ENCODE measurements around the gene ABCC8. TPM values are rescaled to one million over a fixed set of nuclear protein-coding genes. Genes with fewer than 3 reads are reported as not detected.

The ABCC8 gene
- total RNA-seq, 1 experiment from 2014 or later: not detected

DNA sequence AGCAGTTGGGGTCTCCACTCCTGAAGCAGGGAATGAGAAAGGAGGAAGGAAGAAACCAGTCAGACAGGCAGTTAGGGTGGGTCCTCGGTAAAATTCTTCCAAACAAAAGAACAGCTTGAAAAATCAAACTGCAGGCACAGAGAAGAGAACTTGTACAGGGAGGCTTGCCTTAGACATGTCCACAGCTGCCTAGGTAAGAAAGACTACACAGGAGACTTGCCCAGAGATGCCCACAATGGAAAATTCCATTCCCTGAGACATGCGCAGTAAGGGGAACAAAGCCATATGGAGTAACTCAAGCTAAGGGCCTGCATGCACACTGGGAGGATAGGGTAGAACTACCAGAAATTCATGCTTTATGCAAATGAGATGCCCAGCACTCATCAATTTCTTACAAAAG, 98.0 kb downstream of the ABCC8 start:
- Histone ChIP-seq H3K27ac (no peak overlapping the region), H3K27me3 (ENCODE audit: insufficient read depth, low read depth) (no peaks in the 10 kb centered on the region), H3K36me3 (ENCODE audit: low read depth) (no peaks in the 10 kb centered on the region), H3K9me2 (ENCODE audit: insufficient read depth) (no peaks in the 10 kb centered on the region), H3K9me3 (ENCODE audit: insufficient read depth, low read depth) (no peaks in the 10 kb centered on the region), H4K20me1 (ENCODE audit: insufficient read depth) (peaks cover 5% of the 10 kb centered on the region; the same call in 1 of the 2 replicates), H3K4me2 (no peak overlapping the region), H3K4me3 (no peak overlapping the region), H3F3A (ENCODE audit: insufficient read depth, low read depth) (no peaks in the 10 kb centered on the region), H3K4me1 (replicated peaks; ENCODE audit: insufficient read depth) (no peaks in the 10 kb centered on the region), H3K79me2 (ENCODE audit: low read depth) (no peaks in the 10 kb centered on the region), H2AFZ (no peak overlapping the region)
- peak in 1 of 2 experiments; percentile 24 for DNase-seq
- intact Hi-C loops (cut with micrococcal nuclease; ENCODE audit: unreplicated experiment): no loop called here
- ChIA-PET CTCF (no interaction called here), POLR2A (ENCODE audit: unreplicated experiment) (no interaction called here)
- TF ChIP-seq, protein P1, sequence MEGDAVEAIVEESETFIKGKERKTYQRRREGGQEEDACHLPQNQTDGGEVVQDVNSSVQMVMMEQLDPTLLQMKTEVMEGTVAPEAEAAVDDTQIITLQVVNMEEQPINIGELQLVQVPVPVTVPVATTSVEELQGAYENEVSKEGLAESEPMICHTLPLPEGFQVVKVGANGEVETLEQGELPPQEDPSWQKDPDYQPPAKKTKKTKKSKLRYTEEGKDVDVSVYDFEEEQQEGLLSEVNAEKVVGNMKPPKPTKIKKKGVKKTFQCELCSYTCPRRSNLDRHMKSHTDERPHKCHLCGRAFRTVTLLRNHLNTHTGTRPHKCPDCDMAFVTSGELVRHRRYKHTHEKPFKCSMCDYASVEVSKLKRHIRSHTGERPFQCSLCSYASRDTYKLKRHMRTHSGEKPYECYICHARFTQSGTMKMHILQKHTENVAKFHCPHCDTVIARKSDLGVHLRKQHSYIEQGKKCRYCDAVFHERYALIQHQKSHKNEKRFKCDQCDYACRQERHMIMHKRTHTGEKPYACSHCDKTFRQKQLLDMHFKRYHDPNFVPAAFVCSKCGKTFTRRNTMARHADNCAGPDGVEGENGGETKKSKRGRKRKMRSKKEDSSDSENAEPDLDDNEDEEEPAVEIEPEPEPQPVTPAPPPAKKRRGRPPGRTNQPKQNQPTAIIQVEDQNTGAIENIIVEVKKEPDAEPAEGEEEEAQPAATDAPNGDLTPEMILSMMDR (conservative IDR thresholded peaks at IDR 0.05): no peak
- TF ChIP-seq EZH2 (IDR thresholded peaks at IDR 0.05; ENCODE audit: low read depth): no peak
- no TSS peak for BruUV-seq (replicated peaks)

- intact Hi-C loops (cut with micrococcal nuclease; ENCODE audit: unreplicated experiment): no loop called here
- H3K4me2 ChIP-seq: no peak overlapping the region
- no peaks in the 10 kb centered on the region for H3F3A ChIP-seq (ENCODE audit: insufficient read depth, low read depth)
- H3K79me2 ChIP-seq (ENCODE audit: low read depth): no peaks in the 10 kb centered on the region
- H3K27me3 ChIP-seq (ENCODE audit: insufficient read depth, low read depth): no peaks in the 10 kb centered on the region
- H3K9me3 ChIP-seq (ENCODE audit: insufficient read depth, low read depth): peaks cover 14% of the 10 kb centered on the region
- TF ChIP-seq, protein P1 (conservative IDR thresholded peaks at IDR 0.05): no peak
- no peak for TF ChIP-seq EZH2 (IDR thresholded peaks at IDR 0.05; ENCODE audit: low read depth)
- H2AFZ ChIP-seq: no peak overlapping the region
- H3K9me2 ChIP-seq (ENCODE audit: insufficient read depth): no peaks in the 10 kb centered on the region
- DNase-seq: no peak
- CTCF ChIA-PET: no interaction called here
- H3K27ac ChIP-seq: no peak overlapping the region
- no peaks in the 10 kb centered on the region for H4K20me1 ChIP-seq (ENCODE audit: insufficient read depth)
- peaks cover 9% of the 10 kb centered on the region; the same call in 1 of the 2 replicates for H3K36me3 ChIP-seq (ENCODE audit: low read depth)
- no peak overlapping the region for H3K4me3 ChIP-seq
- BruUV-seq (replicated peaks): no TSS peak
- POLR2A ChIA-PET (ENCODE audit: unreplicated experiment): interaction anchor here (0.7 kb wide), 1 partner anchor 621 kb away, joined by 3 read pairs; no protein-coding TSS in a partner anchor
- H3K4me1 ChIP-seq (replicated peaks; ENCODE audit: insufficient read depth): no peaks in the 10 kb centered on the region
These were observed 100.2 kb downstream of the ABCC8 start for GRCh38 chr11:17376493-17376892.

- no peaks in the 10 kb centered on the region for H4K20me1 ChIP-seq (ENCODE audit: insufficient read depth)
- H3K27me3 ChIP-seq (ENCODE audit: insufficient read depth, low read depth): no peaks in the 10 kb centered on the region
- intact Hi-C loops (cut with micrococcal nuclease; ENCODE audit: unreplicated experiment): no loop called here
- H3K4me2 ChIP-seq: no peak overlapping the region
- H3K4me3 ChIP-seq: no peak overlapping the region
- CTCF ChIA-PET: no interaction called here
- peaks cover 9% of the 10 kb centered on the region for H3K36me3 ChIP-seq (ENCODE audit: low read depth)
- POLR2A ChIA-PET (ENCODE audit: unreplicated experiment): no interaction called here
- BruUV-seq (replicated peaks): no TSS peak
- H3K79me2 ChIP-seq (ENCODE audit: low read depth): no peaks in the 10 kb centered on the region
- TF ChIP-seq, protein P1 (conservative IDR thresholded peaks at IDR 0.05): no peak
- TF ChIP-seq EZH2 (IDR thresholded peaks at IDR 0.05; ENCODE audit: low read depth): no peak
- H3F3A ChIP-seq (ENCODE audit: insufficient read depth, low read depth): no peaks in the 10 kb centered on the region
- no peaks in the 10 kb centered on the region for H3K4me1 ChIP-seq (replicated peaks; ENCODE audit: insufficient read depth)
- H2AFZ ChIP-seq: no peak overlapping the region
- H3K27ac ChIP-seq: no peak overlapping the region
- H3K9me2 ChIP-seq (ENCODE audit: insufficient read depth): no peaks in the 10 kb centered on the region
- peak in 1 of 2 experiments; percentile 8 for DNase-seq
- peaks cover 16% of the 10 kb centered on the region for H3K9me3 ChIP-seq (ENCODE audit: insufficient read depth, low read depth)
These were observed 101.1 kb downstream of the ABCC8 start for GRCh38 chr11:17375547-17375946.
